ENCODE results near the gene TMEM115. TPM values are rescaled to one million over a fixed set of nuclear protein-coding genes. Genes with fewer than 3 reads are reported as not detected.
A peak's percentile ranks its signal among the peaks of the same experiment; 100 is the strongest.

Gene TMEM115
- total and polyA plus RNA-seq, 2 of the 13 experiments (the other 11 are each of a cell fraction or from before 2014, with no cell fraction given), result 22.1 to 30.7 TPM

DNA sequence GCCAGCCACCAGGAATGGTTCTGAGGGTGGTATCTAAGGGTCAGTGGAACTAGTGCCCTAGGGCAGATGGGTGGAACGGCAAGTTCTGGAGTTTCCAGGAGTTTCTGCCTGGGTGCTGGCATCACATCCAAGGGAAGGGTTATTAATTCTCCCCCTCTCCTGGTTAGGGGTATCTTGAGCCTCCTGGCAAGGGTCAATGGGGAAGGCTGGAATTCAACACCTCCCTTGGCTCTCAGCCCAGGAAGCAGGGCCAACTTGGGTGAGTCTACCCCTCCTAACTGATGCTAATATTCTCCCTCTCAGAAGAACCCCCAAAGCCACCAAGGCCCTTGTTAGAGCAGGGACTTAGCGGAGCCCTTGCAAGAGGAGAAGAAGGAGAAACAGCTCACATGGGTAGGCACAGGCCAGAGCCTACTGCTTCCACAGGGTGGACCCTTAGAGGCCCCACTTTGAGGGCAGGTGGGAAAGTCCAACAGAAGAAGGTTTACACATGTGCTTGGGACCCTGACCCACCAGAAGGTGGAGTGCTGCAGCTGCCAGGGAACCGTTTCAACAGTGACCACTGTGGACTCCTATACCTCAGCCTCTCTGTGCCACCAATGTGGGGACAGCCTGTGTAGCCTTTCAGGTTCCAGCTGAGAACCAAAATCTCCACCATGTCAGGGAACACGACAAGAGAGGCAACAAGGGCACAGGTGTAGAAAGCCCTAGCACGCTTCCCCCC is 3.3 kb downstream of the TMEM115 start:
- 96% methylated on average over 4 of the region's 5 CpGs for WGBS (ENCODE audit: low lambda C conversion rate)
- CTCF ChIA-PET (ENCODE audit: low intra/inter-chr PET ratio, low total read pairs), result no interaction called here
- H3K27me3 ChIP-seq (ENCODE audit: control insufficient read depth in 1 of 2, insufficient read depth in 2 of 2, low read length in 2 of 2), result no peaks in the 10 kb centered on the region
- FAIRE-seq, result peak; percentile 15
- H3K79me2 ChIP-seq (ENCODE audit: insufficient read depth, low read length), result peaks cover 39% of the 10 kb centered on the region
- DNase-seq (ENCODE audit: low spot score), result no peak
- peaks cover 25% of the 10 kb centered on the region for H4K20me1 ChIP-seq (ENCODE audit: insufficient read depth, low read length)
- H3K36me3 ChIP-seq (replicated peaks in 1 of 2; ENCODE audit: control insufficient read depth in 1 of 2, insufficient read depth in 2 of 2, low read length in 2 of 2), result peaks cover 10 to 31% of the 10 kb centered on the region in 2 experiments; a peak in 4 of 5 replicates
- POLR2A ChIA-PET, result interaction anchor here (1.5 kb wide), 2 partner anchors 19 to 57 kb away, joined by 4 to 8 read pairs; partner anchors contain the start of genes HYAL3 and NAA80
- ATAC-seq, result no peak
- no peaks in the 10 kb centered on the region for H3K9me3 ChIP-seq (ENCODE audit: low read length)
- H3K4me1 ChIP-seq (ENCODE audit: insufficient read depth, low read length), result peaks cover 49% of the 10 kb centered on the region
- H3K4me3 ChIP-seq (replicated peaks in 1 of 3; ENCODE audit: insufficient read depth in 1 of 3, low read depth in 2 of 3, low read length in 3 of 3), result peak overlapping the region in 2 of 3 experiments; percentile 29 to 88; a peak in 4 of 6 replicates
- in situ Hi-C loops (cut with HindIII; ENCODE audit: extremely low pct_ligation_motif_present, low pct_unique_long_range_greater_than_20kb), result no loop called here
- H3K4me2 ChIP-seq (ENCODE audit: low read depth, low read length), result peak overlapping the region; percentile 94
- H2AFZ ChIP-seq (ENCODE audit: low read length), result no peak overlapping the region
- peak overlapping the region; percentile 91; the same call in 1 of the 2 replicates for H3K9ac ChIP-seq (ENCODE audit: insufficient read depth, low read depth, low read length)
- BruUV-seq (replicated peaks), result no TSS peak
- intact Hi-C loops (cut with micrococcal nuclease; ENCODE audit: unreplicated experiment), result no loop called here
- no peak overlapping the region for H3K27ac ChIP-seq (ENCODE audit: extremely low read length, insufficient read depth, low read length)
- TF ChIP-seq TCF7 (IDR thresholded peaks at IDR 0.05; ENCODE audit: low read depth) (no peak), MED1 (CRISPR knock-in tag; IDR thresholded peaks at IDR 0.05) (no peak), ZFP36L1 (CRISPR knock-in tag; IDR thresholded peaks at IDR 0.05) (no peak), ZFY (CRISPR knock-in tag; IDR thresholded peaks at IDR 0.05) (0 out of 2 replicates have a peak, but pooled peaks have one; percentile 21), KDM2A (CRISPR knock-in tag; IDR thresholded peaks at IDR 0.05; ENCODE audit: borderline replicate concordance, low read depth) (no peak), FOSL2 (CRISPR knock-in tag; IDR thresholded peaks at IDR 0.05) (no peak), ZZZ3 (CRISPR knock-in tag; IDR thresholded peaks at IDR 0.05; ENCODE audit: borderline replicate concordance) (no peak), ZNF569 (CRISPR knock-in tag; IDR thresholded peaks at IDR 0.05; ENCODE audit: borderline replicate concordance) (no peak), ZNF567 (CRISPR knock-in tag; IDR thresholded peaks at IDR 0.05; ENCODE audit: borderline replicate concordance) (no peak), STAG1 (CRISPR knock-in tag; IDR thresholded peaks at IDR 0.05) (peak; percentile 20; the same call in 1 of the 2 replicates), JUN (CRISPR knock-in tag; IDR thresholded peaks at IDR 0.05) (no peak), ZNF772 (CRISPR knock-in tag; IDR thresholded peaks at IDR 0.05) (no peak), PCBP2 (optimal IDR thresholded peaks at IDR 0.05; ENCODE audit: low read depth, low read length, poor library complexity, severe bottlenecking) (no peak), MYC (CRISPR knock-in tag; IDR thresholded peaks at IDR 0.05; ENCODE audit: borderline replicate concordance) (0 out of 2 replicates have a peak, but pooled peaks have one; percentile 16), CSRNP2 (CRISPR knock-in tag; conservative IDR thresholded peaks at IDR 0.05; ENCODE audit: low read depth) (no peak)
- TF ChIP-seq, protein P1, sequence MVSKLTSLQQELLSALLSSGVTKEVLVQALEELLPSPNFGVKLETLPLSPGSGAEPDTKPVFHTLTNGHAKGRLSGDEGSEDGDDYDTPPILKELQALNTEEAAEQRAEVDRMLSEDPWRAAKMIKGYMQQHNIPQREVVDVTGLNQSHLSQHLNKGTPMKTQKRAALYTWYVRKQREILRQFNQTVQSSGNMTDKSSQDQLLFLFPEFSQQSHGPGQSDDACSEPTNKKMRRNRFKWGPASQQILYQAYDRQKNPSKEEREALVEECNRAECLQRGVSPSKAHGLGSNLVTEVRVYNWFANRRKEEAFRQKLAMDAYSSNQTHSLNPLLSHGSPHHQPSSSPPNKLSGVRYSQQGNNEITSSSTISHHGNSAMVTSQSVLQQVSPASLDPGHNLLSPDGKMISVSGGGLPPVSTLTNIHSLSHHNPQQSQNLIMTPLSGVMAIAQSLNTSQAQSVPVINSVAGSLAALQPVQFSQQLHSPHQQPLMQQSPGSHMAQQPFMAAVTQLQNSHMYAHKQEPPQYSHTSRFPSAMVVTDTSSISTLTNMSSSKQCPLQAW (CRISPR knock-in tag; IDR thresholded peaks at IDR 0.05), result no peak
- TF ChIP-seq, protein P2, sequence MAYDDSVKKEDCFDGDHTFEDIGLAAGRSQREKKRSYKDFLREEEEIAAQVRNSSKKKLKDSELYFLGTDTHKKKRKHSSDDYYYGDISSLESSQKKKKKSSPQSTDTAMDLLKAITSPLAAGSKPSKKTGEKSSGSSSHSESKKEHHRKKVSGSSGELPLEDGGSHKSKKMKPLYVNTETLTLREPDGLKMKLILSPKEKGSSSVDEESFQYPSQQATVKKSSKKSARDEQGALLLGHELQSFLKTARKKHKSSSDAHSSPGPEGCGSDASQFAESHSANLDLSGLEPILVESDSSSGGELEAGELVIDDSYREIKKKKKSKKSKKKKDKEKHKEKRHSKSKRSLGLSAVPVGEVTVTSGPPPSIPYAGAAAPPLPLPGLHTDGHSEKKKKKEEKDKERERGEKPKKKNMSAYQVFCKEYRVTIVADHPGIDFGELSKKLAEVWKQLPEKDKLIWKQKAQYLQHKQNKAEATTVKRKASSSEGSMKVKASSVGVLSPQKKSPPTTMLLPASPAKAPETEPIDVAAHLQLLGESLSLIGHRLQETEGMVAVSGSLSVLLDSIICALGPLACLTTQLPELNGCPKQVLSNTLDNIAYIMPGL (CRISPR knock-in tag; IDR thresholded peaks at IDR 0.05; ENCODE audit: borderline replicate concordance in 1 of 2, low read depth in 1 of 2), result 0 out of 4 replicates have a peak, but pooled peaks of 1 of the 2 experiments have one; percentile 36

All from HepG2 (cell line).